NK-92 (cell line): Measurements from ENCODE around the gene CAMK1D.

Experiments
- DNase-seq: peaks from one replicate; lab custom pipeline; 2025; ENCODE audit not compliant: unreplicated experiment; lab: John Stamatoyannopoulos, UW

CAMK1D gene

GRCh38 chr10:12369982-12370381 is 20.6 kb downstream of the CAMK1D start:
- DNase-seq, result no peak

DNA sequence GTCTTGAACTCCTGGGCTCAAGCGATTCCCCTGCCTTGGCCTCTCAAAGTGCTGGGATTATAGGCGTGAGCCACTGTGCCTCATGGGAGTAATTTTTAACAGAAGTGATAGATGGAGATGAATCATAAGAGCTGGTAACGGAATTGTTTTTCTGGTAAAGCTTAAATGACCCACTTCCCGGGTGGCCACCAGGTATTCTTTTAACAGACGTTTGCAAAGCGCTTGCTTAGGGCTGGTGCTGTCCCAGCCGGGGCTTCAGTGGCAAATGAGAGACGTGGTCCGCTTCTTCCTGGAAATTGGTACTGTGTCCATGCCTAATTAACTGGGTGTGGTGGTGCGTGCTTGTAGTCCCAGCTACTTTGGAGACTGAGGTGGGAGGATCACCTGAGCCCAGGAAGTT is 23.5 kb downstream of the CAMK1D start:
- DNase-seq, result no peak

DNA sequence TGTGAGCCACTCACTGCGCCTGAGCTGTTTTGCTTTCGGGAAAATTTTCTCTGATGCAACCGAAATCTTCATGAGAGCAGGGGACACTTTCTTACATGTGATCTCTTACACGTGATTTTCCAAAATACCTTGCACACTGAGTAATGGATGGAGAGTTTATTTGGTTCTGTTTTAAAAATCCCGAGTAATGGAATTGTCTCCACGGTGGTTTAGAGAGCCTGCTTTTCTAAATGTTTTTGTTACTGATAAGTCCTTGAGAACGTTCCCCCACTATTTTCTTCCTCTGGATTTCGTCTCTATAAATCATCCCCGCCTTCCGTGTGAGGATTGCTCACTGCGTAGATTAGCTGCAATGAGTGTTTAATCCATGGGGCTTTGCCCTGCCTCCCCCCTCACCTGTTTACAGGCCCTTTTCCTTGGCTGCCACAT is 25.7 kb downstream of the CAMK1D start:
- DNase-seq, result no peak

GRCh38 chr10:12376211-12376610 is 26.9 kb downstream of the CAMK1D start:
- DNase-seq, result no peak

DNA sequence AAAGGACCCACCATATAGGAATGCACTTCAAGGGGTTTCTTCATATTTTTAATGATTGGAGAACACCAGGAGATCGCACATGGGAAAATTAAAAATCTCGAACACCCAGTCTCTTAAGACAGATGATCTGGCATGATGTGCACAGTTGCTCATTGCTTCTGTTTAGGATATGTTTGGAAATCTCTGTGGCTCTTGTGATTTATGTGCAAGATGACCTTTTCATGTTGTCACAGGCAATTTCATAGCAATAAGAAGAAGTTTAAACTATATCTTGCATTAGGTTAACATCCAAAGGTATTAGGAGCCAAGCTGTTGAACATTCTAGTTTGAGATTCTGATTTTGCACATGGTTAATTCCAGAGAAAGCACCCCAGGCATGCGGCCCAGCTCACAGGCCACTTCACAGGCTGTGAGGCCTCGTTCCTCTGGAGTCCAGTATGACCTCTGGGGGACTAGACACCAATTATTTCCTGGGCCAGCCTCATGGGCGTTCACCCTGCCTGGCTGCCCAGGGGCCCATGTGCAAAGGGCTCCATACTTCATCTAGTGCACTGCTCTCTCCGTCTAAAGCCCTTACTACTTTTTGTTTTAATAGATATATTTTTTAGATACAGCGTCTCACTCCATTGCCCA is 28.4 kb downstream of the CAMK1D start:
- no peak for DNase-seq

DNA sequence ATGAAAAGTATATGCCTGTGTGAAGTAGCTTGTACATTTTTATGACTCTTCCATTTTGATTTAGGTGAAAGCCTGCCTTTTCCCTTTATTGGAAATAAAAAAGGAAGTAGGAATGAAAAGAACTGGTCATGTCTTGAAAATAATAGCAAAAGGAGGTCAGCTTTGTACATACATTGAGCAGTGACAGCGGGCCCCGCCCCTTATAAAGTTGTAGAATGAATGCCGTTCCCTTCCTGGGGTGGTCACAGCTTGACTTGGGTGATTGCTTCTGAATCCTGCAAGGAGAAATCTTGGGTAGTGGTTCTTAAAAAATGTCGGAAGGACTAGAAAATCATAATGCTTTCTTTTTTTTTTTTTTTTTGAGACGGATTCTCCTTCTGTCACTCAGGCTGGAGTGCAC is 31.7 kb downstream of the CAMK1D start:
- DNase-seq, result no peak

GRCh38 chr10:12381536-12382156 is 32.3 kb downstream of the CAMK1D start:
- no peak for DNase-seq

- no peak for DNase-seq
These were observed 32.8 kb downstream of the CAMK1D start for GRCh38 chr10:12382157-12382548.

GRCh38 chr10:12382956-12383531 is 33.7 kb downstream of the CAMK1D start:
- no peak for DNase-seq

GRCh38 chr10:12384906-12385305 is 35.6 kb downstream of the CAMK1D start:
- DNase-seq, result no peak

- DNase-seq, result no peak
These were observed 38.3 kb downstream of the CAMK1D start for GRCh38 chr10:12387561-12388210.

DNA sequence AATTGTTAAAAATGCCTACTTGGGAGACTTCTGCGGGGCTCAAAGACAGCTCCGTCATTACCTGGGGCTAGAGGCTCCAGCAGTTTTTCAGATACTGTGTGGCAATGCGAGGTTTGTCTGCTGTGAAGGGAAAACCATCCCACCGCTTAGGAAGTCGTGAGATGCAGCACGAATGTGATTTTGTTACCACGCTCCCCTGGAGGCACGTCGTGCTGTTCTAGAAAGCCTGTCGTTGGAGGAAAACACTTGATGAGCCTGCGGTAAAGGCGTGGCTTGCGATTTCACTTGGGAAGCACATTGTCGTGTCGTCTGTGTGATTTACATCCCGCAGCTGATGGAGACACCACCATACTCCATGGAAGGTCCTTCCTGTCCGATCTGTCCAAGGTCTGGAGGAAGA is 39.3 kb downstream of the CAMK1D start:
- DNase-seq, result no peak

- DNase-seq, result no peak
These were observed 39.9 kb downstream of the CAMK1D start for GRCh38 chr10:12389154-12389734.

DNA sequence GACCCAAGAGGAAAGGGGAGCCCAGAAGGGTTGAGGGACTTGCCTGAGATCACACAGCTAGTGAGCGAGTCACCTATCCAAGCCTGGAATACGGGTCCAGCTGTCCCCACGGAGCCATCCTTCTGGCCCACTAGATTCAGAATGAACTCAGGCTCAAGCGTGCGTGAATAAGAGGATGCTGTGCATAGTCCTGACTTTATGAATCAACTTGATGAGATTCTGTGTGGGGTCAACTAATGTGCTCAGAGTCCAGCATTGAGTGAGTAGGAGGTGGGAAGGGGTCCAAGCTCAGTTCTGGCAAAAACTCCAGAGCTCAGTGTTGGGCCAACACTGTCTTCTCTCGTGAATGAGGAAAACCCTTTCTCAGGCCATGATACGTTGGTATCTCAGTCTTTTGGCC is 41.4 kb downstream of the CAMK1D start:
- DNase-seq, result no peak

DNA sequence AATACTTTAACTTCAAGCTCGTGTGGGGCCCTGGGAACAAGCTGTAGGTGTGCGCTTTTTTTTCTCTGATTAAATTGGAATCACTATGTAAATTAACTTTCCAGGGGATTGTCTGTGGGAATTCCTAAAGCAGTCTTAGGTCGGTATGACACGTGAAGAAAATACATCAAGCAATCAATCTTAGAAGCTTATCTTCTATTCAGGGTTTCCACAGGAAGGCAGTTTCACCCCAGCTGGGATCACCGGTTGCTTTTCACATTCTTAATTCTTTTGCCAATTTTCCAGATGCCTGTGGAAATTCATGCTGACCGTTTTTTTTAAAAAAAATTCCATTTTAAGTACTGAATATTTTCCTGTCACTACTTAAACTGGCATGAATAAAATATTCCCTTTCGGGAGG is 41.9 kb downstream of the CAMK1D start:
- DNase-seq, result no peak

- DNase-seq, result no peak
These were observed 44.5 kb downstream of the CAMK1D start for GRCh38 chr10:12393831-12394230.

DNA sequence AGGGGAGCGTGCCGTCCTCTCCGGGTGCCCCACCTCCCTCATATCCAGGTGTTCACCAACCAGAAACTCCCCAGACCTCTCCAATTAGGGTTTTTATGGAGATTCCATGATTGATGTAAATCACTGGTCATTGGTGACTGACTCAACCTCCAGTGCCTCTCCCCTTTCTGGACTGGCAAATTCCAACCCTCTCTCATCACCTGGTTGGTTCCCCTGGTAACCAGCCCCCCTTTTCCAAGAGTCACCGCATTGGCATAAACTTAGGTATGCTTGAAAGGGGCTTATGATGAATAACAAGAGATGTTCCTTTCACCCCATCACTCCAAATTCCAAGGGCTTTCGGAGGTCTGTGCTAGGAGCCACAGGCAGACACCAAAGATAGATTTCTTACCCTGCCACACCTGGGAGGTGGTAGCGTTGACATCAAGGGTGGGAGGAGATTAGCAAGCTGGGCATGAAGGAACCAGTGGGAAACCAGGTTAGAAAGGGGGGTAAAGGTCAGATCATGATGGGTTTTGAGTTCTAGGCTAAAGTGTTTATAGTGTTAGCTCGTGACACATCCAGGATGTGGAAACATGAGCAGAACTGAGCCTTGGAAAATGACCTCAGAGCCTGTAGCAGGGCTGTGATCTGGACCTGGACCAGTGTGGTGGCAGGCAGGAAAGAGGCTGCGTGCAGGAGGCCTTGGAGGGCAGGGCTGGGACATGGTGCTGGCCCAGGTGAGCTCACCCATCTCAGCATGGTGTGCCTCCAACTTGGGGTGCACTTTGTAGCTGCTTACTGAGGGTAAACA is 45.1 kb downstream of the CAMK1D start:
- DNase-seq, result no peak

- DNase-seq, result no peak
These were observed 46.7 kb downstream of the CAMK1D start for GRCh38 chr10:12396093-12396492.

DNA sequence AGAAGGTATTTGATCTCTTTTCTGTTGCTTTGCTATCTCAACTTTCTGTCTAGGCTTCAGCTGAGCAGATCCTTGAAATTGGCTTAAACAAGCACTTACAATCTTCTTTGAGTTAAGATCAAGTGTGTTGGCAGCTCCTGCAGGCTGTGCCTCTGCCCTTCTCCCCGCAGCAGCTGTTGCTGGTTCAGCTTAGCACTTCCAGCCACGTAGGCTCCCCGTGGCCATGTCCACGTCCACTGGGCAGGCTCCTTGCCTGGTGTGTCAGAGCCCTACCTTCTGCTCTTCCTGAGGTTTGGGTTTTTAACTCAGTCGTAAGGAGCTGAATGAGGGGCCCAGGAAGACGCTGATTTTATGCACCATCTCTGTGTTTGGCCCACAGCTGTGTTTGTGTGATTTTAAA is 47.2 kb downstream of the CAMK1D start:
- no peak for DNase-seq

DNA sequence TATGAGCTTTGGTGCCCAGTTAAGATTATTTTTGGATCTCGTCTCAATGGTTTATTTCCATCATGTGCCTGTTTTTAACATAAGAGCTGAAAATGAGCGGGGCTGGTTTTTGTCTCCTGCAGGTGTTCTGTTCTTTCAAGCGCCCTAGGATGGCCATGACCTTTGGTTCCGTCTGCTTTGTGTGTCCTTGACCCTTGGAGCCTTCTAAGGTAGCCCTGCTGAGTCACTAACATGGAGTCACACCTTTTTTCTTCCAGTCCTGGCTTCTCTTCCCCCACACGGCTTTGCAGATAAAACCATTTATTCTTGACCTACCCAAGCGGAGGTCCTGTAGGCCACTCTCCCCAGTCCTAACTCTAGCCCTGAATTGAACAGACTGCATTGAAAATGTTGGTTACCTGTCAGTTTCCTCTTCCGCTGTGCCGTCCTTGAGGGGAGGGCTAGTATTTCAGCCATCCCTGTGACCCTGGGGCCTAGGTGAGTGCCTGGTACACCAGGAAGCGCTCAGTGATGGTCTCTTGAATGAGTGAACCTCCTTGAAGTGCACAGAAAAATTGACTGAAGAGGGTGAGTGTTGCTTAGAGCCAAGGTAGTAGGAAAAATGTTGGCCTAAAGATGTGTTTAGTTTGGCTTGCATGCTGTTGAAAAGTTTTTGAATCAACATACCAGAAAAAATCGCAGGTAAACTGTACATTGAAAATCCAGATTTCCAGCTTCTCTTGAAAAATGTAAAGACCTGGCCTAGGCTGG is 48.0 kb downstream of the CAMK1D start:
- no peak for DNase-seq
